GM12874 (cell line): ENCODE results near the gene TMEM239.

Experiments
- TF ChIP-seq, protein P1 (sequence below): IDR thresholded peaks from 2 replicates; pipeline ENCODE4 v1.5.1; 2011; ENCODE audit warnings: low read depth, mild to moderate bottlenecking, control low read depth, low read length, moderate library complexity; ENCODE audit not compliant: insufficient read depth

TMEM239 gene

DNA sequence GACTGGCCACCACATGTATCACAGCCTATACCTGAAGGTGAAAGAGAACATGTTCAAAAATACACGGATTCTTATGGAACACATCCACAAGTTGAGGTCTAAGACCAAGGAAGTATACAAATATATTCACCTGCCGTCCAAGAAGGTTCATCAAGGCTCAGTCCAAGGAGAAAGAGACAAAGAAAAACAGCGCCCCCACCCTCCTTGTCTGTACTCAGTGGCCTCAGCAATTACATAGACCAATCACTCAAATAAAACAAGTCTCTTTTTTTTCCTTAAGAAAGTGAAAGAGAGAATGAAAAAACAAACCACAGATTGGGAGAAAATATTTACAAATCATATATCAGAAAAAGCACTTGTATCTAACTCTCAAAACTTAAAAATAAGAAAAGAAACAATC lies 35.2 kb upstream of the TMEM239 start:
- TF ChIP-seq, protein P1, sequence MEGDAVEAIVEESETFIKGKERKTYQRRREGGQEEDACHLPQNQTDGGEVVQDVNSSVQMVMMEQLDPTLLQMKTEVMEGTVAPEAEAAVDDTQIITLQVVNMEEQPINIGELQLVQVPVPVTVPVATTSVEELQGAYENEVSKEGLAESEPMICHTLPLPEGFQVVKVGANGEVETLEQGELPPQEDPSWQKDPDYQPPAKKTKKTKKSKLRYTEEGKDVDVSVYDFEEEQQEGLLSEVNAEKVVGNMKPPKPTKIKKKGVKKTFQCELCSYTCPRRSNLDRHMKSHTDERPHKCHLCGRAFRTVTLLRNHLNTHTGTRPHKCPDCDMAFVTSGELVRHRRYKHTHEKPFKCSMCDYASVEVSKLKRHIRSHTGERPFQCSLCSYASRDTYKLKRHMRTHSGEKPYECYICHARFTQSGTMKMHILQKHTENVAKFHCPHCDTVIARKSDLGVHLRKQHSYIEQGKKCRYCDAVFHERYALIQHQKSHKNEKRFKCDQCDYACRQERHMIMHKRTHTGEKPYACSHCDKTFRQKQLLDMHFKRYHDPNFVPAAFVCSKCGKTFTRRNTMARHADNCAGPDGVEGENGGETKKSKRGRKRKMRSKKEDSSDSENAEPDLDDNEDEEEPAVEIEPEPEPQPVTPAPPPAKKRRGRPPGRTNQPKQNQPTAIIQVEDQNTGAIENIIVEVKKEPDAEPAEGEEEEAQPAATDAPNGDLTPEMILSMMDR = no peak

DNA sequence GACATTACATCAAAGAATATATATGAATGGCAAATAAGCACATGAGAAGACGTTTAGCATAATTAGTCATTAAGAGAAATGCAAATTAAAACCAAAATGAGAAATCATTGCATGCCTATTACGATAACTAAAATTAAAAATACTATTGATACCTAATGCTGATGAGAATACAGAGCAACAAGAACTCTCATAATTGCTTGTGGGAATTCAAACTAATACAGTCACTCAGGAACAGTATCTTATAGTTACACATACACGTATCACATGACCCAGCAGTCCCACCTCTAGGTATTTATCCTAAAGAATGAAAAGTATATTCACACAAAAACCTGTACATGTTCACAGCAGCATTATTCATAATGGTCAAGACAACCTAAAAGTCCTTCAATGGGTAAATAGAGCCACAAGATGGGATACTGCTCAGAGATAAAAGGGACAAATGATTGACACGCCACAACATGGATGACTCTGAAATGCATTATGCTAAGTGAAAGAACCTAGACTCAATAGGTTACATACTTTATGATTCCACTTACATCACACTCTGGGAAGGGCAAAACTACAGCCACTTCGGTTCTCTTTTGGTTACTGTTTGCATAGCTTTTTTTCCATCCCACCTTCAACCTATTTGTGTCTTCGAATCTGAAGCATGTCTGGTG lies 32.1 kb upstream of the TMEM239 start:
- TF ChIP-seq, protein P1 = no peak

DNA sequence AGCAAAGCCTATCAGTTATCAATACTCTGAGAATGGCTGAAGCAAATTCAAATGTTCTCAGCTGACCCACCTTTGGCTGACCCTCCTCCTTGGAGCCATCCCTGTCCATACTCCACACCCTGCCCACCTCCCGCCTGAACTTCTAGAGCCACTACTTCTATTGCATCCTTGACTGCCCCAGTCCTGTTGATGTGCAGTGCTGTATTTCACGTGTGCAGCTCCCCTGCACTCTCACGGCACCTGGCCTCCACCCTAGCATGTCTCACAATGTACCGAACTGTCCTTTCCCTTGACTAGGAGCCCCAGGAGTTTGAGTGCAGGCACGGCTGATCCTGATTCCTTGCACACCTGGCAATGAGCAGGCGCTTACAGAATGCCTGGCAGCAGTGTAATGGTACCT lies 22.7 kb upstream of the TMEM239 start:
- TF ChIP-seq, protein P1 = no peak

DNA sequence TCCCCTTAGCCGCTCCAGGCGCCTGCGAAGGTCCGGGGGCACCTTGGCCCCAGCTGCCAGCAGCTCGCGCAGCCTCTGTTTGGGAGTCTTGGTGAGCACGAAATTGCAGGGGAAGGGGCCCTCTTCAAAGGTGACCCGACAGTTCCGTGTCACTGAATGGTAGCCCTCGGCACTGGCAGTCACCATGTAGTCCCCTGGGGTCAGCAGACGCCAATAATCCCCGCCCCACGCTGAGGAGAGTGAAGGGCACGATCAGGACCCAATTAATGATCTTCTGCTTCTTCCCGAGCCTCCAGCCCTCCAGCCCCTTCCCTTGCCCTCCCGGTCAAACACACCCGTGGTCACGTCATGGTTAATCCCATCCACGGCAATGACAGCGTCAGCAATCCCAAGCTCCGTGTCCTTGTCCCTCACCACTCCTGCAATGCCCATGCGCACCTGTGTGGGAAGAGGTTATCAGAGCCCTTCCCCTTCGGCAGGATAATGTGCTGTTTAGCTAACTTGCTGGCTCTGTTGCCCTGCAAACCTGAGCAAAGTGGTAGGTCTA lies 21.9 kb upstream of the TMEM239 start:
- TF ChIP-seq, protein P1 = no peak

DNA sequence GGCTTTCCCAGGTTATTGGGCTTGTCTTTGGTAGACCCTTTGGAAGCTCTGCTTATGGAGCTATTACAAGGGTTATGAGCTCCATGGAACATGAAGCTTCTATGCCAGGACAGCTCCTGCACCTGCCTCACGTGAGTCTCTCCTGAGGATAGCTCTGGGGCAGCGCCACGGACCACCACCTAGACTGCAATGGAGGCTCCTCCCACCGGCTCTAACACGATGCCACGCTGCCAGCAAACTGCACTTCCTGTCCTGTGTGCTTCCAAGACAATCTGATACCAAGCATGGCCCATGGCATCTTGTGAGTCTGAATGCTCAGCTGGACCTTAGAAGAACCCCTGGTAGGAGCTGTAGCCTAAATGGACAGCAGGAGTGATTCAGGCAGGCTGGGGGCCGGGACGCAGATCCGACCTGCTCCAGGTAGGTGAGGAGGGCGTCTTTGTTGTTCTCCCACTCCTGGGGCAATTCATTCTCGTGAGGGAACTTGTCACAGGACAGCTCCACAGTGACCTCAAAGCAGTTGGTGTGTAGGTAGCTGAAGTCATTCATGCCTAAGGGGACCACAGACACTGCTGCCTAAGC lies 21.2 kb upstream of the TMEM239 start:
- TF ChIP-seq, protein P1 = no peak

DNA sequence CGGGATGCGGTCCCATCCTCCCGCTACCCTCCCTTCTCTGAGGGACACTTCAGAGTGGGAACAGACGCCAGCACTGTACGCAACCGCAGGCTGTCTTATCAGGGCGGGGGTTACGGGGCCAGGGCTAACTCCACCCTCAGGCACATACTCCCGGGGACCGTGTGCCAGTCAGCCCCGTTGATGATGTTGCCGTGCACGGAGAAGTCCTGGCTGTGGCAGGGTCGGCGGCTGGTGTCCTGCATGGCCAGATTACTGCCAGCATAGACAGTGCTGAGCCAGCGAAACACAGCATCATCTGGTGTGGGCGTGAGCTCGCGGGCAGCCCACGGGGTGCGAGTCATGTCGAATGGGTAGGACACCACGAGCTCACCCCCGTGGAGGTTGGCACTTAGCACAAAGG lies 20.7 kb upstream of the TMEM239 start:
- TF ChIP-seq, protein P1 = no peak

DNA sequence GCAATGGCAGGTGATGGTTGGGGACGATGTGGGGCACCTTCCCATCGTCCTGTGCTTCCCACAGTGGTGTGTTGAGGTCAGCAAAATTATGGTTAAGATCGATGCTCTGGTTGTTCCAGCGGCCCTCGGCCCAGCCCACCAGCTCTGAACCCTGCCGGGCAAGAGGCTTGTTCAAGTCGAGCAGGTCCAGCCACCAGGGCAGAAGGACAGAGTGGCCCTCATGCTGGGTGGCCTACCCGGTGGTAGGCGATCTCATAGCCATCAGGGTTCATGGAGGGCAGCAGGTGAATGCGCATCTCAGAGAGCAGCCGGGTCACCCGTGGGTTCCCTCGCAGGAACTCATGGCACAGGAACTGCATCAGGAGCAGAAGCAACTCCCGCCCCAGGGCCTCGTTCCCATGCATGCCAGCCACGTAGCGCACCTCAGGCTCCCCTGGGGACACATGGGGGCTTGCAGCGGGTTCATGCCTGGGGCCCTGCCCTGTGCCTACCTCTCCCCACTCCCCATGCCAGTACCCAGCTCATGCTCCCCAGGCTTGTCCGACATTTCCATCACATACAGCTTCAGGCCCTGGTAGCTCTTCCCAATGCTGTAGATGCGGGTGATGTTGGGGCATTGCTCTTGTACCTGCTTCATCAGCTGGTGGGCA lies 20.0 kb upstream of the TMEM239 start:
- TF ChIP-seq, protein P1 = no peak
